ENCODE measurements around the gene MAPK11. TPM values are rescaled to one million over a fixed set of nuclear protein-coding genes. Genes with fewer than 3 reads are reported as not detected.

The MAPK11 gene
- total RNA-seq, 1 donor: 1.3 TPM

DNA sequence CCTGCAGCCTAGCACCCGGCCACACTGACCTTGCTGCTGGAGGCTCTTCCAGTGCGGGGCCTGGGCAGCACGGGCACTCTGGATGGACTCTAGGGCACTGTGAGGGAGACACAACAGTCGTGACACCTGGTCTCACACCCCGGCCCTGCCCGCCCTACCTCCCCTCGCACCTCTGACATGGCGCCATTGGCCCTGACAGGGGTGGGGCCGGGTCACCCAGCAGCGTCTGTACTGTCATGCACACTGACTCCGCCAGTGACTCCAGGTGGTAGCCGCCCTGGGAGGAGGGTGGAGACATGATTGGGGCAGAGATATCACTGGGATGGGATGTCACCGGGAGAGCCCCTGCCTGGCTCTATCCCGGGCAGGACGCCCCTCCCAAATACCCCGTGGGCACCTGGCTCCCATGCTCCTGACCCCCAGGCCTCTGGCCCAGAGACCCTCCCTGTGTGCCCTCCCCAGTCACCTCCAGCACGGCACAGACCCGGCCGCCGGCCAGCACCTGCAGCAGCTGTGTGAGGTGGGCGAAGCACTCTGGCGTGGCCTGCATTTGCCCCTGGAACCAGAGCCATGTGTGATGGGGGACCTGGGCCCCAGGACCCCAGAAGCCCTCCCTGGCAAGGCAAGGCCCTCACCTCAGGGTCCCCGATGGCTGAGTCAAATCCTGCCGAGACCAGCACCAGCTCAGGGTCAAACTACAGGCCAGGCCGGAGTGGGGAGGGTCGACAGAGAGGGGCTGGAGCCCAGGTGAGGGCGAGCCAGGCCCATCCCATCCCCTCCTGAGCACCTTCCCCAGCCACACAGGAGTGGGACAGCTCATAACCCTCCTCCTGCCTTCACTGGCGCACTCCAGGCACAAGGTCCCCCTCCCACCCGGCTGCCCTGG lies 21.7 kb downstream of the MAPK11 start:
- peaks cover 60% of the 10 kb centered on the region for H3K4me1 ChIP-seq (ENCODE audit: insufficient read depth, low read length)

DNA sequence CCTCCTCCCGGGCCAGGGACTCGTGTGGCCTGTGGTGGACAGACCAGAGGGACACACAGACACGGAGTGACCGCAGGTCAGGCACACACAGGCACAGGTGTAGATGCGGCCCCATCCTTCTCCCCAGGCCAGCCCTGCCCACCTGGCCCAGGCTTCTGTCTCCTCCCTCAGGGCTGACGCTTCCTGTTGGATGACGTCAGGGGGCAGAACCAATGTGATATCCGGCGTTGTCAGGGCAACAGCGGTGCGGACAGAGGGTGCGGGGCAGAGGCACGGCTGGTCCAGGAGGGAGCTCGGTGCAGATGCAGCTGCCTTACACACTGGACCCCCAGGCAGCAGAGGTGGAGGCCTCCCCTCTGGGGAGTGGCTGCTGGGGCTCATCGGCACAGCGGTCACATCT lies 22.4 kb downstream of the MAPK11 start:
- Histone ChIP-seq H3K4me1 (ENCODE audit: insufficient read depth, low read length) (peaks cover 67% of the 10 kb centered on the region), H3K4me3 (ENCODE audit: low read length) (no peak overlapping the region), H3K27me3 (ENCODE audit: insufficient read depth, low read length) (no peaks in the 10 kb centered on the region), H3K9me3 (ENCODE audit: low read depth, low read length) (no peaks in the 10 kb centered on the region)

More for the DNA sequence above, 21.7 kb downstream of the MAPK11 start:
- H3K9me3 ChIP-seq (ENCODE audit: low read depth, low read length): no peaks in the 10 kb centered on the region
- H3K27me3 ChIP-seq (ENCODE audit: insufficient read depth, low read length): no peaks in the 10 kb centered on the region
- H3K4me3 ChIP-seq (ENCODE audit: low read length): no peak overlapping the region

GRCh38 chr22:50246242-50247175 lies 23.7 kb downstream of the MAPK11 start:
- no peaks in the 10 kb centered on the region for H3K27me3 ChIP-seq (ENCODE audit: insufficient read depth, low read length)
- H3K4me3 ChIP-seq (ENCODE audit: low read length): no peak overlapping the region
- no peaks in the 10 kb centered on the region for H3K9me3 ChIP-seq (ENCODE audit: low read depth, low read length)
- H3K4me1 ChIP-seq (ENCODE audit: insufficient read depth, low read length): peaks cover 73% of the 10 kb centered on the region

DNA sequence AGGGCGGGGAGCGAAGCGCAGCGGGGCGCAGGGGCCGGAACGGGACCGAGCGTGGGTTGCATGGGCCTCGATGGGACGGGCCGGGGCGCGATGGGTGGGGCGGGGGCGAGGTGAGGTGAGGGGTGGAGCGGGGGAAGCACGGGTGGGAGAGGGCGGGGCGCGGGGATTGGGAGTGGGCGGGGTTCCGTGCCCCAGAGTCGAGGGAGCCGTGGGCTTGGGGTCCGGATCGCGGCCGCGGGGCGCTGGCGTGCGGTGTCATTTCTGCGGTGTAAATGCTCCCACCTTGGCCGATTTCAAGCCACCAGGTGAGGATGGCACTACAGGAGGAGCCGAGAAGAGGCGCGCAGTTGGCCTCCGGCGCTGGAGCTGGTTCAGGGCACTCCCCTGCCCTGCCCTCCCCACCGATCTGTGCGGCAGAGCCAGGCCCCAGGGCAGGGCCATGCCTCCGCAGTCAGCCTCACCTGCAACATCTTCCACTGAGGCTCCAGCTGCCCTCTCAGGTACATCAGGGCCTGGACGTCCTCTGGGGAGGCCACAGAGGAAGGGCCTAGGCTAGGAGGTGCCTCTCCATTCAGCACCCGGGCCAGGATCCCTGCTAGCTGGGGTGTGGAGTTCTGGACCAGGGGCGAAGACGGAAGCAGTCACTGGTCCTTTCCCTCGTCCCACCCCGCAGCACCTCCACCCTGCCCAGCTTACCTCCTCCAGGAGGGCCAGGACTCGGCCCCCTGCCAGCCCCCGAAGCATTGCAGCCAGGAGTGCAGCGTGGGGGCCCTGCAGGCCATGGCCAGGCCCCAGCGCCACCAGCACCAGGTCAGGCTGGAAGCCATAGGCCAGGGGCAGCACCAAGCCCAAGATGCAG lies 24.7 kb downstream of the MAPK11 start:
- Histone ChIP-seq H3K9me3 (ENCODE audit: low read depth, low read length) (no peaks in the 10 kb centered on the region), H3K27me3 (ENCODE audit: insufficient read depth, low read length) (no peaks in the 10 kb centered on the region), H3K4me3 (ENCODE audit: low read length) (peak overlapping the region; percentile 73), H3K4me1 (ENCODE audit: insufficient read depth, low read length) (peaks cover 77% of the 10 kb centered on the region)

- Histone ChIP-seq H3K4me3 (ENCODE audit: low read length) (peak within 1 kb of the TSS; percentile 73), H3K27me3 (ENCODE audit: insufficient read depth, low read length) (no peaks in the 10 kb centered on the region), H3K9me3 (ENCODE audit: low read depth, low read length) (no peaks in the 10 kb centered on the region), H3K4me1 (ENCODE audit: insufficient read depth, low read length) (peaks cover 68% of the 10 kb centered on the region)
These were observed 25.6 kb downstream of the MAPK11 start, which contains the start of gene TUBGCP6 for GRCh38 chr22:50244420-50245213. Gene TUBGCP6, minus strand, starts transcription at chr22:50245023. Its CDS starts 564 bp downstream, at chr22:50244459.

DNA sequence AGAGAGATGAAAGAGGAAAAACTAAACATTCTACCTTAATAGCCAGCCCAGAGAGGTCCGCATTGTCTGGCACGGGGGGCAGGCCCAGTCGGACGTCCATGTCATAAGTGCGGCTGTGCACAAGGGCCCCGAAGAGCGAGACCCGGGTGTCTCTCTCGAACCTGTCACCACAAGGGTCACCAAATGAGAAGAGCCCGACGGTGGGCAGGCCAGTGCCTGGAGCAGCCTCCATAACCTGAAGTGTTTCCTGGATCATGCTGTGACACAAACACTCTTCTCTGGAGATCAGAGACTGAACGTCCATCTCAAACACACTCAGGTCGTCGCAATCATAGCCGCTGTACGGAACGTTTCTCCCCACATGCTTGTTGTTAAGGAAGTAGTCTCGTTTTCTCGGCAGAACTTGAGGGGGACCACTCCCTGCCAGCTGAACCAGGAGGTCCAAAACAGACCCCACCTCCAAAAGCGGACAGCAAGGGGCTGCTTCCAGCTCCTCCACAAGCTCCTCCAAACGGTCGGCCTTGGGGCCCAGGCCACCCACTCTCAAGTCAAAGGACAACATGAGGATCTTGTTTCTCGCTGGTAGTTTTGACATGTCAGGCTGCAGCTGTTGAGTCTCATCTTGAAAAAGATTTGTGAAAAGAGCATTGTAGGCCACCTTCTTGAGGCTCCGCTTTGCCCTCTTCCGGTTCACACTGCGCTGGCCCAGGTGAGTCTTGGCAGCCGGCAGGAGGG lies 26.3 kb downstream of the MAPK11 start:
- Histone ChIP-seq H3K4me3 (ENCODE audit: low read length) (peak overlapping the region; percentile 73), H3K27me3 (ENCODE audit: insufficient read depth, low read length) (no peaks in the 10 kb centered on the region), H3K4me1 (ENCODE audit: insufficient read depth, low read length) (peaks cover 65% of the 10 kb centered on the region), H3K9me3 (ENCODE audit: low read depth, low read length) (no peaks in the 10 kb centered on the region)

- H3K27me3 ChIP-seq (ENCODE audit: insufficient read depth, low read length): no peaks in the 10 kb centered on the region
- H3K9me3 ChIP-seq (ENCODE audit: low read depth, low read length): no peaks in the 10 kb centered on the region
- peaks cover 51% of the 10 kb centered on the region for H3K4me1 ChIP-seq (ENCODE audit: insufficient read depth, low read length)
- no peak overlapping the region for H3K4me3 ChIP-seq (ENCODE audit: low read length)
These were observed 27.7 kb downstream of the MAPK11 start for GRCh38 chr22:50242406-50242949.

- Histone ChIP-seq H3K4me3 (ENCODE audit: low read length) (no peak overlapping the region), H3K9me3 (ENCODE audit: low read depth, low read length) (no peaks in the 10 kb centered on the region), H3K4me1 (ENCODE audit: insufficient read depth, low read length) (peaks cover 33% of the 10 kb centered on the region), H3K27me3 (ENCODE audit: insufficient read depth, low read length) (no peaks in the 10 kb centered on the region)
These were observed 31.4 kb downstream of the MAPK11 start for GRCh38 chr22:50238755-50239154.

GRCh38 chr22:50236731-50237409 lies 33.3 kb downstream of the MAPK11 start:
- Histone ChIP-seq H3K9me3 (ENCODE audit: low read depth, low read length) (no peaks in the 10 kb centered on the region), H3K4me1 (ENCODE audit: insufficient read depth, low read length) (peaks cover 14% of the 10 kb centered on the region), H3K27me3 (ENCODE audit: insufficient read depth, low read length) (no peaks in the 10 kb centered on the region), H3K4me3 (ENCODE audit: low read length) (no peak overlapping the region)

- Histone ChIP-seq H3K27me3 (ENCODE audit: insufficient read depth, low read length) (no peaks in the 10 kb centered on the region), H3K4me3 (ENCODE audit: low read length) (no peak overlapping the region), H3K4me1 (ENCODE audit: insufficient read depth, low read length) (no peaks in the 10 kb centered on the region), H3K9me3 (ENCODE audit: low read depth, low read length) (no peaks in the 10 kb centered on the region)
These were observed 37.0 kb downstream of the MAPK11 start for GRCh38 chr22:50233223-50233622.

GRCh38 chr22:50232481-50233151 lies 37.6 kb downstream of the MAPK11 start:
- Histone ChIP-seq H3K4me1 (ENCODE audit: insufficient read depth, low read length) (no peaks in the 10 kb centered on the region), H3K9me3 (ENCODE audit: low read depth, low read length) (no peaks in the 10 kb centered on the region), H3K4me3 (ENCODE audit: low read length) (no peak overlapping the region), H3K27me3 (ENCODE audit: insufficient read depth, low read length) (no peaks in the 10 kb centered on the region)

- Histone ChIP-seq H3K4me3 (ENCODE audit: low read length) (no peak overlapping the region), H3K4me1 (ENCODE audit: insufficient read depth, low read length) (no peaks in the 10 kb centered on the region), H3K27me3 (ENCODE audit: insufficient read depth, low read length) (no peaks in the 10 kb centered on the region), H3K9me3 (ENCODE audit: low read depth, low read length) (no peaks in the 10 kb centered on the region)
These were observed 40.8 kb downstream of the MAPK11 start for GRCh38 chr22:50229370-50229769.

All from mononuclear cell (primary cell).